WTC11 (cell line): Measurements from ENCODE around the gene DKK3. TPM values are rescaled to one million over a fixed set of nuclear protein-coding genes. Genes with fewer than 3 reads are reported as not detected.

ENCODE experiments used
- ATAC-seq: fragments of 200-7000 bp; cut with Tn5 transposase; 2 replicates; pipeline ENCODE4 v1.10.0; 2021; ENCODE audit warnings: mild to moderate bottlenecking, moderate library complexity
- CTCF ChIA-PET: fragments of 300-600 bp; sonication (Branson Sonifier 250); formaldehyde crosslinking; loops from one replicate; lab custom pipeline; 2021; ENCODE audit warnings: antibody characterized with exemption; lab: Charles Lee
- POLR2A ChIA-PET: fragments of 350-600 bp; sonication (Branson Sonifier 250); formaldehyde crosslinking; loops from one replicate; lab custom pipeline; 2021; ENCODE audit warnings: antibody characterized with exemption; lab: Charles Lee
- DNase-seq: peaks from one replicate; pipeline ENCODE4 v3.0.0; 2021; ENCODE audit warnings: low spot score
- H3K27ac Mint-ChIP-seq: 2 replicates; pipeline ENCODE4 v1.8.0; 2021; ENCODE audit warnings: mixed read lengths
- H3K27me3 Mint-ChIP-seq: 2 replicates; pipeline ENCODE4 v1.8.0; 2021; ENCODE audit warnings: low read depth, mild to moderate bottlenecking, moderate library complexity, mixed read lengths
- H3K36me3 Mint-ChIP-seq: 2 replicates; pipeline ENCODE4 v1.8.0; 2021; ENCODE audit warnings: mixed read lengths
- H3K4me1 Mint-ChIP-seq: 2 replicates; pipeline ENCODE4 v1.8.0; 2022; ENCODE audit warnings: mixed read lengths
- H3K4me3 Mint-ChIP-seq: 2 replicates; pipeline ENCODE4 v1.8.0; 2021; ENCODE audit warnings: mild to moderate bottlenecking, moderate library complexity, mixed read lengths
- H3K9me3 Mint-ChIP-seq: 2 replicates; pipeline ENCODE4 v1.8.0; 2021; ENCODE audit warnings: mixed read lengths
- ATF6 ChIP-seq: sonication (generic); formaldehyde crosslinking; IDR thresholded peaks from 2 replicates; pipeline ENCODE4 v1.8.1; 2023; ENCODE audit warnings: mild to moderate bottlenecking, missing genetic modification reagents
- ESRRA ChIP-seq: sonication (generic); formaldehyde crosslinking; IDR thresholded peaks from 2 replicates; pipeline ENCODE4 v1.8.1; 2022; ENCODE audit warnings: mild to moderate bottlenecking, missing genetic modification reagents, borderline replicate concordance
- ETV6 ChIP-seq: sonication (generic); formaldehyde crosslinking; IDR thresholded peaks from 2 replicates; pipeline ENCODE4 v1.8.1; 2022; ENCODE audit warnings: mild to moderate bottlenecking, missing genetic modification reagents
- FOXP1 ChIP-seq: sonication (generic); formaldehyde crosslinking; IDR thresholded peaks from 2 replicates; pipeline ENCODE4 v1.8.0; 2022; ENCODE audit warnings: missing genetic modification reagents, mild to moderate bottlenecking, moderate library complexity, borderline replicate concordance
- GABPB1 ChIP-seq: sonication (generic); formaldehyde crosslinking; IDR thresholded peaks from 2 replicates; pipeline ENCODE4 v1.8.1; 2023; ENCODE audit warnings: mild to moderate bottlenecking, missing genetic modification reagents
- GTF2I ChIP-seq: fragments of 250-450 bp; sonication (Bioruptor Pico); conservative IDR thresholded peaks from 2 replicates; pipeline ENCODE4 v1.4.0; 2021; ENCODE audit warnings: mild to moderate bottlenecking
- IRF2 ChIP-seq: sonication (generic); formaldehyde crosslinking; IDR thresholded peaks from 2 replicates; pipeline ENCODE4 v1.8.0; 2022; ENCODE audit warnings: low read depth, missing genetic modification reagents, borderline replicate concordance
- MLX ChIP-seq: sonication (generic); formaldehyde crosslinking; IDR thresholded peaks from 2 replicates; pipeline ENCODE4 v1.8.1; 2023; ENCODE audit warnings: mild to moderate bottlenecking, missing genetic modification reagents, moderate library complexity
- NFATC4 ChIP-seq: fragments of 250-450 bp; sonication (Bioruptor Pico); IDR thresholded peaks from 2 replicates; pipeline ENCODE4 v1.9.0; 2021; ENCODE audit warnings: mild to moderate bottlenecking
- RELA ChIP-seq: sonication (generic); formaldehyde crosslinking; IDR thresholded peaks from 2 replicates; pipeline ENCODE4 v1.8.1; 2022; ENCODE audit warnings: missing genetic modification reagents, mild to moderate bottlenecking, borderline replicate concordance
- SMAD3 ChIP-seq: sonication (generic); formaldehyde crosslinking; IDR thresholded peaks from 2 replicates; pipeline ENCODE4 v1.8.0; 2022; ENCODE audit warnings: missing genetic modification reagents, mild to moderate bottlenecking, borderline replicate concordance
- USF1 ChIP-seq: sonication (generic); formaldehyde crosslinking; IDR thresholded peaks from 2 replicates; pipeline ENCODE4 v1.8.0; 2022; ENCODE audit warnings: mild to moderate bottlenecking, missing genetic modification reagents
- ZMAT4 ChIP-seq: fragments of 250-450 bp; sonication (Bioruptor Pico); IDR thresholded peaks from 2 replicates; pipeline ENCODE4 v1.9.0; 2021; ENCODE audit warnings: mild to moderate bottlenecking
- ZNF263 ChIP-seq: sonication (generic); formaldehyde crosslinking; IDR thresholded peaks from 2 replicates; pipeline ENCODE4 v1.8.1; 2022; ENCODE audit warnings: low read depth, mild to moderate bottlenecking, moderate library complexity, missing genetic modification reagents
- ZNF416 ChIP-seq: fragments of 250-450 bp; sonication (Bioruptor Pico); IDR thresholded peaks from 2 replicates; pipeline ENCODE4 v1.9.0; 2021; ENCODE audit warnings: mild to moderate bottlenecking, inconsistent platforms
- total RNA-seq: library from RNA; stranded (reverse); gene quantifications from 3 replicates; pipeline ENCODE4 v1.2.3, GENCODE V29; 2021
- TF ChIP-seq, protein P1 (sequence below): sonication (generic); formaldehyde crosslinking; IDR thresholded peaks from 2 replicates; pipeline ENCODE4 v1.8.1; 2022; ENCODE audit warnings: low read depth, missing genetic modification reagents, borderline replicate concordance
- TF ChIP-seq, protein P2 (sequence below): sonication (generic); formaldehyde crosslinking; IDR thresholded peaks from 2 replicates; pipeline ENCODE4 v1.8.1; 2022; ENCODE audit warnings: low read depth, mild to moderate bottlenecking, moderate library complexity, missing genetic modification reagents, borderline replicate concordance
- TF ChIP-seq, protein P3 (sequence below): fragments of 250-450 bp; sonication (Bioruptor Pico); IDR thresholded peaks from 2 replicates; pipeline ENCODE4 v1.9.0; 2021; ENCODE audit warnings: moderate library complexity, mild to moderate bottlenecking, inconsistent platforms, borderline replicate concordance

Gene DKK3
- total RNA-seq, 1 experiment from 2014 or later = 17.6 TPM

DNA sequence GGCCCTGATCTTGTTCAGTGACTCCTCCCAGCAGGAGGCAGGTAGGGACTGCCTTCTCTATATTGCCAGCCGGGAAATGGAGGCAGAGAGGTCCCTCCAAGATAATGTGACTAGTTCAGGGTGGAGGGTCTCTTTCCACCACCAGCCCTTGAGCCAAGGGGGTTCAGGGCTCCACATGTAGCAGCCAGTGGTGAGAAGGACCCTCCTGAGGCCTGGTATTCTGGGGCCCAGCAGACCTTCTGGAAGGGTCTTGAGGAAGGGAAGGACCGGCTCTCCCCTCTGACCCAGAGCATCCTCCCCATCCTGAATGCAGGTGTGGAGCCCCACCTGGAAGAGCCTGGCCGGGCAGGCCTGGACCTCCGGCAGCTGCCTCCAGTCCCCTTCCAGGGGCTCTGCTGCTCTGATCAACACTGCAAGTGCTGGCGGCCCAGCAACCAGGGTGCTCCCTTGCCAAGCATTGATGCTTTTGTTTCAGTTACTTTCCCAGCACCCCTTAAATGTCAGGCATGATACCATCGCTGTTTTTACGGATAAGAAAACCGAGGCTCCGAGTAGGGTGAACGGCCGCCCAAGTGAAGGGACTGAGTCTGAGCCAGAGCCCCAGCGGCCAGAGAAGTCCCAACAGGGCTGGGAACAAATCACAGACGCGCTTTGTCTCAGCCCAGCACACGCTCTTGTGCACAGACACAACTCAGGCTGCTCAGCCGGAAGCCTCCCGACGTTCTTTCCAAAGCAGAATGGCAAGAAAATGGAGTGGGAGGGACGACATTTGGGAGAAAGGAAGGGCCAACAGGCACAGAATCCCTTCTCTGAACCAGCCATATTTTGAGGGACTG is 38.8 kb downstream of the DKK3 start:
- Mint-ChIP-seq H3K27me3 (no peaks in the 10 kb centered on the region; the same call in 1 of the 2 replicates), H3K36me3 (no peaks in the 10 kb centered on the region), H3K4me3 (no peak overlapping the region), H3K9me3 (no peaks in the 10 kb centered on the region), H3K4me1 (peaks cover 12% of the 10 kb centered on the region; the same call in 1 of the 2 replicates), H3K27ac (no peak overlapping the region)
- no peak for ATAC-seq
- POLR2A ChIA-PET = no interaction called here
- CTCF ChIA-PET = no interaction called here
- no peak for DNase-seq
- TF ChIP-seq ZNF263 (CRISPR knock-in tag) (no peak), MLX (CRISPR knock-in tag) (no peak), IRF2 (no peak), GABPB1 (CRISPR knock-in tag) (no peak), ETV6 (CRISPR knock-in tag) (no peak), ESRRA (CRISPR knock-in tag) (no peak), FOXP1 (CRISPR knock-in tag) (no peak), ZNF416 (CRISPR knock-in tag) (no peak), SMAD3 (CRISPR knock-in tag) (no peak), GTF2I (CRISPR knock-in tag) (no peak), NFATC4 (CRISPR knock-in tag) (no peak), ATF6 (CRISPR knock-in tag) (no peak), ZMAT4 (CRISPR knock-in tag) (no peak), USF1 (CRISPR knock-in tag) (no peak), RELA (CRISPR knock-in tag) (no peak)
- TF ChIP-seq, protein P1, sequence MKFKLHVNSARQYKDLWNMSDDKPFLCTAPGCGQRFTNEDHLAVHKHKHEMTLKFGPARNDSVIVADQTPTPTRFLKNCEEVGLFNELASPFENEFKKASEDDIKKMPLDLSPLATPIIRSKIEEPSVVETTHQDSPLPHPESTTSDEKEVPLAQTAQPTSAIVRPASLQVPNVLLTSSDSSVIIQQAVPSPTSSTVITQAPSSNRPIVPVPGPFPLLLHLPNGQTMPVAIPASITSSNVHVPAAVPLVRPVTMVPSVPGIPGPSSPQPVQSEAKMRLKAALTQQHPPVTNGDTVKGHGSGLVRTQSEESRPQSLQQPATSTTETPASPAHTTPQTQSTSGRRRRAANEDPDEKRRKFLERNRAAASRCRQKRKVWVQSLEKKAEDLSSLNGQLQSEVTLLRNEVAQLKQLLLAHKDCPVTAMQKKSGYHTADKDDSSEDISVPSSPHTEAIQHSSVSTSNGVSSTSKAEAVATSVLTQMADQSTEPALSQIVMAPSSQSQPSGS (CRISPR knock-in tag) = no peak
- TF ChIP-seq, protein P2, sequence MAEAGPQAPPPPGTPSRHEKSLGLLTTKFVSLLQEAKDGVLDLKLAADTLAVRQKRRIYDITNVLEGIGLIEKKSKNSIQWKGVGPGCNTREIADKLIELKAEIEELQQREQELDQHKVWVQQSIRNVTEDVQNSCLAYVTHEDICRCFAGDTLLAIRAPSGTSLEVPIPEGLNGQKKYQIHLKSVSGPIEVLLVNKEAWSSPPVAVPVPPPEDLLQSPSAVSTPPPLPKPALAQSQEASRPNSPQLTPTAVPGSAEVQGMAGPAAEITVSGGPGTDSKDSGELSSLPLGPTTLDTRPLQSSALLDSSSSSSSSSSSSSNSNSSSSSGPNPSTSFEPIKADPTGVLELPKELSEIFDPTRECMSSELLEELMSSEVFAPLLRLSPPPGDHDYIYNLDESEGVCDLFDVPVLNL (CRISPR knock-in tag) = no peak
- TF ChIP-seq, protein P3, sequence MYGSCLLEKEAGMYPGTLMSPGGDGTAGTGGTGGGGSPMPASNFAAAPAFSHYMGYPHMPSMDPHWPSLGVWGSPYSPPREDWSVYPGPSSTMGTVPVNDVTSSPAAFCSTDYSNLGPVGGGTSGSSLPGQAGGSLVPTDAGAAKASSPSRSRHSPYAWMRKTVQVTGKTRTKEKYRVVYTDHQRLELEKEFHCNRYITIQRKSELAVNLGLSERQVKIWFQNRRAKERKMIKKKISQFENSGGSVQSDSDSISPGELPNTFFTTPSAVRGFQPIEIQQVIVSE (CRISPR knock-in tag) = no peak
